Adrenal gland (tissue), 5 donors: ENCODE data around the gene SLC25A1.

Experiments
- POLR2A ChIP-seq, 2 donors: fragments of 450-650 bp; IDR thresholded peaks; one replicate each; pipeline ENCODE4 v1.6.1; 2017; ENCODE audit warnings: antibody characterized with exemption in 2 of 2, mild to moderate bottlenecking in 2 of 2, moderate library complexity in 1 of 2
- TF ChIP-seq, protein P1 (sequence below), 6 experiments: fragments of 450-650 bp in 4 of 6; fragments of 200-600 bp in 2 of 6; sonication (generic) in 1 of 6; IDR thresholded peaks; 1 replicate in 5 of 6; 2 replicates in 1 of 6; pipeline versions ENCODE4 v1.5.1 to v1.8.0; 2016 to 2021; ENCODE audit warnings: antibody characterized with exemption in 6 of 6, mild to moderate bottlenecking in 2 of 6, moderate library complexity in 1 of 6
- donor health status: DM: no; HTN: no; CAD: no.

DNA sequence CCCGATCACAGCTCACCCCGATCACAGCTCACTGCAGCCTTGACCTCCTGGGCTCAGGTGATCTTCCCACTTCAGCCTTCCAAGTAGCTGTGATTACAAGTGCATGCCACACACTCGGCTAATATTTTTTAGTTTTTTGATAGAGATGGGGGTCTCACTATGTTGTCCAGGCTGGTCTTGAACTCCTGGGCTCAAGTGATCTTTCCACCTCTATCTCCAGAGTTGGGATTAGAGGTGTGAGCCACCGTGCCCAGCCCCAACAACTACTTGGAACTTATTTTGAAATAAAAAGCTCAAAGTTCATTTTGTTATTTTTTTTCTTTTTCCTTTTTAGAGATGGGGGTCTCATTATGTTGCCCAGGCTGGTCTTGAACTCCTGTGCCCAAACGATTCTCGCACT lies 27.8 kb upstream of the SLC25A1 start:
- TF ChIP-seq, protein P1, sequence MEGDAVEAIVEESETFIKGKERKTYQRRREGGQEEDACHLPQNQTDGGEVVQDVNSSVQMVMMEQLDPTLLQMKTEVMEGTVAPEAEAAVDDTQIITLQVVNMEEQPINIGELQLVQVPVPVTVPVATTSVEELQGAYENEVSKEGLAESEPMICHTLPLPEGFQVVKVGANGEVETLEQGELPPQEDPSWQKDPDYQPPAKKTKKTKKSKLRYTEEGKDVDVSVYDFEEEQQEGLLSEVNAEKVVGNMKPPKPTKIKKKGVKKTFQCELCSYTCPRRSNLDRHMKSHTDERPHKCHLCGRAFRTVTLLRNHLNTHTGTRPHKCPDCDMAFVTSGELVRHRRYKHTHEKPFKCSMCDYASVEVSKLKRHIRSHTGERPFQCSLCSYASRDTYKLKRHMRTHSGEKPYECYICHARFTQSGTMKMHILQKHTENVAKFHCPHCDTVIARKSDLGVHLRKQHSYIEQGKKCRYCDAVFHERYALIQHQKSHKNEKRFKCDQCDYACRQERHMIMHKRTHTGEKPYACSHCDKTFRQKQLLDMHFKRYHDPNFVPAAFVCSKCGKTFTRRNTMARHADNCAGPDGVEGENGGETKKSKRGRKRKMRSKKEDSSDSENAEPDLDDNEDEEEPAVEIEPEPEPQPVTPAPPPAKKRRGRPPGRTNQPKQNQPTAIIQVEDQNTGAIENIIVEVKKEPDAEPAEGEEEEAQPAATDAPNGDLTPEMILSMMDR (IDR thresholded peaks at IDR 0.05) = no peak
- TF ChIP-seq POLR2A (IDR thresholded peaks at IDR 0.05) = no peak
